K562 (cell line): ENCODE results near the gene IVL. TPM values are rescaled to one million over a fixed set of nuclear protein-coding genes. Genes with fewer than 3 reads are reported as not detected.

Experiments used
- ATAC-seq: fragments of 200-7000 bp; cut with Tn5 transposase; 3 replicates; pipeline ENCODE4 v1.9.1; 2020; ENCODE audit warnings: moderate library complexity
- BruUV-seq: library from RNA; stranded (reverse); fragments of 400-500 nt; replicated peaks from 2 replicates; lab custom pipeline; 2021; lab: Mats Ljungman, UMichigan
- CTCF ChIA-PET: fragments of 300-600 bp; formaldehyde crosslinking; extraction: SDS; loops from one replicate; lab custom pipeline; 2021; ENCODE audit warnings: low intra/inter-chr PET ratio; lab: Yijun Ruan, JAX
- POLR2A ChIA-PET: fragments of 300-600, 350-650 bp; sonication (Branson Sonifier 250); formaldehyde crosslinking; extraction: SDS; loops from one replicate; lab custom pipeline; 2021; ENCODE audit warnings: antibody characterized with exemption, inconsistent platforms; lab: Yijun Ruan, JAX
- DNase-seq, 4 experiments: peaks; one replicate each; pipeline versions ENCODE4 v3.0.0 to v3.0.0-alpha.2; 2011 to 2018; ENCODE audit warnings: low spot score in 3 of 4, mixed read lengths in 3 of 4; ENCODE audit errors: extremely low read depth in 1 of 4
- FAIRE-seq: peaks from 2 replicates; lab custom pipeline; 2011; peaks lifted over from hg19 to GRCh38; lab: Jason Lieb, UNC
- H2AFZ ChIP-seq: 2 replicates; pipeline ENCODE4 v1.6.0; 2011; ENCODE audit warnings: low read depth, low read length, control low read depth, inconsistent platforms
- H3K27ac ChIP-seq: fragments of 200-600 bp; 3 replicates; pipeline ENCODE4 v1.8.0; 2011; ENCODE audit warnings: low read depth, mild to moderate bottlenecking, control low read depth, inconsistent platforms, low read length, moderate library complexity, mixed read lengths; ENCODE audit errors: extremely low read depth
- H3K27me3 ChIP-seq, 2 experiments: fragments of 300-600 bp in 1 of 2; 2 replicates in 1 of 2; 3 replicates in 1 of 2; pipeline versions ENCODE4 v1.6.0 to v1.8.0; 2011; ENCODE audit warnings: inconsistent platforms in 2 of 2, low read length in 2 of 2, mild to moderate bottlenecking in 1 of 2, mixed read lengths in 1 of 2, moderate library complexity in 1 of 2; ENCODE audit not compliant: control insufficient read depth in 2 of 2, insufficient read depth in 2 of 2
- H3K36me3 ChIP-seq: fragments of 300-600 bp; 3 replicates; pipeline ENCODE4 v1.8.0; 2011; ENCODE audit warnings: mild to moderate bottlenecking, low read length, inconsistent platforms; ENCODE audit not compliant: control insufficient read depth, insufficient read depth
- H3K4me1 ChIP-seq, 2 experiments: fragments of 200-600 bp in 1 of 2; replicated peaks in 1 of 2; 2 replicates in 1 of 2; 3 replicates in 1 of 2; pipeline versions ENCODE4 v1.5.1 to v1.8.0; 2011; ENCODE audit warnings: inconsistent platforms in 2 of 2, low read length in 2 of 2, mild to moderate bottlenecking in 1 of 2, mixed read lengths in 1 of 2, moderate library complexity in 1 of 2; ENCODE audit not compliant: control insufficient read depth in 2 of 2, insufficient read depth in 2 of 2
- H3K4me2 ChIP-seq: 2 replicates; pipeline ENCODE4 v1.6.1; 2011; ENCODE audit warnings: low read length, control low read depth, inconsistent platforms, mixed read lengths; ENCODE audit not compliant: insufficient read depth
- H3K4me3 ChIP-seq: fragments of 200-600 bp; sonication (generic), shearing (Covaris generic); 2 replicates; pipeline ENCODE4 v1.5.1; 2016; ENCODE audit warnings: control low read depth, inconsistent platforms
- H3K79me2 ChIP-seq: fragments of 200-600 bp; 3 replicates; pipeline ENCODE4 v1.8.0; 2011; ENCODE audit warnings: low read length, inconsistent platforms; ENCODE audit not compliant: control insufficient read depth, insufficient read depth
- H3K9ac ChIP-seq, 2 experiments: 2 replicates each; pipeline versions ENCODE4 v1.6.0 to v1.6.1; 2011; ENCODE audit warnings: low read depth in 2 of 2, low read length in 2 of 2, control low read depth in 1 of 2, inconsistent platforms in 1 of 2, mild to moderate bottlenecking in 1 of 2, mixed read lengths in 1 of 2; ENCODE audit not compliant: insufficient read depth in 1 of 2
- H3K9me1 ChIP-seq: one replicate; pipeline ENCODE4 v1.6.0; 2011; ENCODE audit warnings: inconsistent platforms, mild to moderate bottlenecking, low read length, moderate library complexity; ENCODE audit not compliant: control insufficient read depth, insufficient read depth
- H3K9me3 ChIP-seq: replicated peaks from 2 replicates; pipeline ENCODE4 v1.5.1; 2011; ENCODE audit warnings: low read depth, low read length, inconsistent platforms; ENCODE audit not compliant: control insufficient read depth, insufficient read depth
- H4K20me1 ChIP-seq: replicated peaks from 2 replicates; pipeline ENCODE4 v1.6.1; 2011; ENCODE audit warnings: low read length, inconsistent platforms, mixed read lengths; ENCODE audit not compliant: control insufficient read depth, insufficient read depth
- CEBPG ChIP-seq, 3 experiments: fragments of 200-800 bp in 1 of 3; sonication (Bioruptor generic) in 1 of 3; sonication (generic) in 1 of 3; formaldehyde crosslinking in 1 of 3; IDR thresholded peaks in 2 of 3; conservative IDR thresholded peaks in 1 of 3; 2 replicates each; pipeline versions ENCODE4 v1.6.1 to v1.8.0; 2016 to 2022; ENCODE audit warnings: missing compliant biosample characterization in 2 of 3, missing genetic modification characterization in 2 of 3, mild to moderate bottlenecking in 1 of 3, missing genetic modification reagents in 1 of 3
- KDM2B ChIP-seq: fragments of 250-450 bp; sonication (Bioruptor Pico); IDR thresholded peaks from 2 replicates; pipeline ENCODE4 v1.8.0; 2021; ENCODE audit warnings: mild to moderate bottlenecking, moderate library complexity
- MYNN ChIP-seq, 2 experiments: sonication (generic); formaldehyde crosslinking in 1 of 2; IDR thresholded peaks; 2 replicates each; pipeline versions ENCODE4 v1.5.0 to v1.6.1; 2016 to 2020; ENCODE audit warnings: antibody characterized with exemption in 1 of 2, missing genetic modification reagents in 1 of 2
- PTRF ChIP-seq: fragments of 450-650 bp; IDR thresholded peaks from 2 replicates; pipeline ENCODE4 v1.6.1; 2016; ENCODE audit warnings: mild to moderate bottlenecking, missing genetic modification characterization, missing compliant biosample characterization
- STAT6 ChIP-seq: sonication (generic); formaldehyde crosslinking; IDR thresholded peaks from 2 replicates; pipeline ENCODE4 v1.8.1; 2023; ENCODE audit warnings: mild to moderate bottlenecking, missing genetic modification reagents
- ZBTB11 ChIP-seq, 3 experiments: fragments of 200-800 bp in 1 of 3; fragments of 250-450 bp in 1 of 3; fragments of 450-650 bp in 1 of 3; sonication (Bioruptor Pico) in 1 of 3; sonication (Bioruptor generic) in 1 of 3; formaldehyde crosslinking in 1 of 3; IDR thresholded peaks; 2 replicates each; pipeline versions ENCODE4 v1.6.1 to v1.8.0; 2016 to 2022; ENCODE audit warnings: mild to moderate bottlenecking in 2 of 3, missing genetic modification characterization in 2 of 3, missing compliant biosample characterization in 1 of 3, moderate library complexity in 1 of 3
- WGBS: fragments of 100-300 bp; shearing (Covaris generic); methylation state at CpG from one replicate; pipeline ENCODE4 v1.1.6; 2016; ENCODE audit warnings: low coverage, mixed read lengths; ENCODE audit not compliant: insufficient coverage; ENCODE audit errors: missing lambda C conversion rate; 5-methylcytosine and 5-hydroxymethylcytosine counted together
- in situ Hi-C: fragments of 300-500 bp; cut with MboI; formaldehyde crosslinking; loops from 4 replicates; pipeline ENCODE4 v1.15.0; 2018; ENCODE audit warnings: inconsistent platforms, mixed read lengths
- intact Hi-C: fragments of 100-400 bp; cut with micrococcal nuclease; formaldehyde crosslinking; loops from 2 replicates; pipeline ENCODE4 v1.14.2; 2022
- polyA plus RNA-seq, 8 experiments: library from polyadenylated mRNA; depleted of rRNA in 4 of 8; stranded (reverse) in 5 of 8; unstranded in 3 of 8; fragments of >200 nt; fragmentation: Nextera tagmentation in 2 of 8; fragmentation: Illumina TruSeq in 1 of 8; extraction: Ambion mirVana in 2 of 8; extraction: Trizol in 1 of 8; gene quantifications; 2 replicates each; pipeline versions ENCODE4 v1.2.1 to v1.2.3, GENCODE V29; 2011 to 2014; ENCODE audit warnings: inconsistent platforms in 1 of 8, missing spikeins in 1 of 8
- total RNA-seq, 7 experiments: library from RNA; depleted of rRNA in 6 of 7; stranded (reverse); fragments of >200 nt in 6 of 7; fragmentation: Illumina TruSeq in 2 of 7; extraction: Trizol in 2 of 7; gene quantifications; 2 replicates each; pipeline versions ENCODE4 v1.2.1 to v1.2.3, GENCODE V29; 2011 to 2021; ENCODE audit warnings: low replicate concordance in 1 of 7
- TF ChIP-seq, protein P1 (sequence below): fragments of 250-450 bp; sonication (Bioruptor Pico); IDR thresholded peaks from 2 replicates; pipeline ENCODE4 v1.9.0; 2021; ENCODE audit warnings: mild to moderate bottlenecking

The IVL gene
- total and polyA plus RNA-seq, 9 of the 15 experiments (the other 6 are each of a cell fraction or from before 2014, with no cell fraction given): not detected

DNA sequence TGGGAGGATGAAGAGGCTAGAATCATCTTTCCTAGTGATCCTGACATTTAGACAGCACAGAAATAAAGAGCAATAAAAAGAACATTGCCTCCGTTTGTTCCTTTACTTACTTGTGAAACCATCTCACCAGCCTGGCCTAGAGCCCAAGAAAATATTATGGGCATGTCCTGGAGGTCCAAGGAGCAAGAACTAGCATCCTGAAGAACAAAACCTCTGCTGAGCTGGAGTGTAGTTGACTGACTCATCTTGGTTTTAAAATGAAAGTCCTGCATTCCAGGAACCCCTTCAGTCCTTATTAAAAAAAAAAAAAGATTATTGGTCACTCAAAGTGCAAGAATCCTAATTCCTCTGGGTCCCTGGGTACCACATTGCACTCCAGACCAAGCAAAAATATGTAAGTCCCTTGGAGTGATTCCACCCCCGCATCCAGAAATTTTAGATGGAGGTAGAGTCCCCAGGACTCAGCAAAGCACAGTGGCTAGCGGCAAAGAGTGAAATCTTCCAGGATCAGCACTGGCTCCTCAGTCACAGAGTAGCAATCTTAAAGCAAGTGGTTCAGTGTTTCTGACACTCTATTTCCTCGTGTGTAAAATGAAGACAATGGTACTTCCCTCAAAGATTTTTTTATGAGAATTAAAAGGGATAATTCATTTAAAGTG lies 23.3 kb upstream of the IVL start:
- Histone ChIP-seq H3K9ac (no peak overlapping the region), H3K79me2 (no peaks in the 10 kb centered on the region), H3K27ac (no peak overlapping the region), H3K4me2 (no peak overlapping the region), H3K36me3 (no peaks in the 10 kb centered on the region), H3K27me3 (peaks cover 0 to 16% of the 10 kb centered on the region in 2 experiments; a peak in 1 of 5 replicates), H3K9me3 (no peaks in the 10 kb centered on the region), H2AFZ (no peak overlapping the region), H4K20me1 (no peaks in the 10 kb centered on the region), H3K4me1 (no peaks in the 10 kb centered on the region), H3K4me3 (no peak overlapping the region), H3K9me1 (no peaks in the 10 kb centered on the region)
- intact Hi-C loops (no loop called here), in situ Hi-C loops (no loop called here)
- FAIRE-seq: no peak
- POLR2A ChIA-PET: no interaction called here
- no peak for DNase-seq
- no TSS peak for BruUV-seq
- CTCF ChIA-PET: no interaction called here
- ATAC-seq: no peak
- TF ChIP-seq, protein P1, sequence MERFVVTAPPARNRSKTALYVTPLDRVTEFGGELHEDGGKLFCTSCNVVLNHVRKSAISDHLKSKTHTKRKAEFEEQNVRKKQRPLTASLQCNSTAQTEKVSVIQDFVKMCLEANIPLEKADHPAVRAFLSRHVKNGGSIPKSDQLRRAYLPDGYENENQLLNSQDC (CRISPR knock-in tag): no peak
- TF ChIP-seq MYNN (IDR thresholded peaks at IDR 0.05) (no peak), MYNN (CRISPR knock-in tag; IDR thresholded peaks at IDR 0.05) (no peak), STAT6 (CRISPR knock-in tag) (no peak), KDM2B (CRISPR knock-in tag) (no peak), CEBPG (CRISPR knock-in tag; IDR thresholded peaks at IDR 0.05) (no peak), CEBPG (tag; conservative IDR thresholded peaks at IDR 0.05 in 1 of 2, IDR thresholded peaks at IDR 0.05 in 1 of 2) (no peak), PTRF (no peak), ZBTB11 (CRISPR knock-in tag; IDR thresholded peaks at IDR 0.05) (no peak)
- WGBS: 0% methylated on average over 4 of the region's 4 CpGs
